ENCODE data around the gene ZNF227.
"Not testable (repeated sequence)": the region's sequence is repeated elsewhere in the genome, so short reads cannot be mapped to it uniquely, and the experiment has no call there.

DNA sequence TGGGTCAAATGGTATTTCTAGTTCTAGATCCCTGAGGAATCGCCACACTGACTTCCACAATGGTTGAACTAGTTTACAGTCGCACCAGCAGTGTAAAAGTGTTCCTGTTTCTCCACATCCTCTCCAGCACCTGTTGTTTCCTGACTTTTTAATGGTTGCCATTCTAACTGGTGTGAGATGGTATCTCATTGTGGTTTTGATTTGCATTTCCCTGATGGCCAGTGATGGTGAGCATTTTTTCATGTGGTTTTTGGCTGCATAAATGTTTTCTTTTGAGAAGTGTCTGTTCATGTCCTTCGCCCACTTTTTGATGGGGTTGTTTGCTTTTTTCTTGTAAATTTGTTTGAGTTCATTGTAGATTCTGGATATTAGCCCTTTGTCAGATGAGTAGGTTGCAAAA lies 9.0 kb downstream of the ZNF227 start:
- TF ChIP-seq, protein P1, sequence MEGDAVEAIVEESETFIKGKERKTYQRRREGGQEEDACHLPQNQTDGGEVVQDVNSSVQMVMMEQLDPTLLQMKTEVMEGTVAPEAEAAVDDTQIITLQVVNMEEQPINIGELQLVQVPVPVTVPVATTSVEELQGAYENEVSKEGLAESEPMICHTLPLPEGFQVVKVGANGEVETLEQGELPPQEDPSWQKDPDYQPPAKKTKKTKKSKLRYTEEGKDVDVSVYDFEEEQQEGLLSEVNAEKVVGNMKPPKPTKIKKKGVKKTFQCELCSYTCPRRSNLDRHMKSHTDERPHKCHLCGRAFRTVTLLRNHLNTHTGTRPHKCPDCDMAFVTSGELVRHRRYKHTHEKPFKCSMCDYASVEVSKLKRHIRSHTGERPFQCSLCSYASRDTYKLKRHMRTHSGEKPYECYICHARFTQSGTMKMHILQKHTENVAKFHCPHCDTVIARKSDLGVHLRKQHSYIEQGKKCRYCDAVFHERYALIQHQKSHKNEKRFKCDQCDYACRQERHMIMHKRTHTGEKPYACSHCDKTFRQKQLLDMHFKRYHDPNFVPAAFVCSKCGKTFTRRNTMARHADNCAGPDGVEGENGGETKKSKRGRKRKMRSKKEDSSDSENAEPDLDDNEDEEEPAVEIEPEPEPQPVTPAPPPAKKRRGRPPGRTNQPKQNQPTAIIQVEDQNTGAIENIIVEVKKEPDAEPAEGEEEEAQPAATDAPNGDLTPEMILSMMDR (IDR thresholded peaks at IDR 0.05), result not testable (repeated sequence)
- not testable (repeated sequence) for TF ChIP-seq POLR2AphosphoS5 (IDR thresholded peaks at IDR 0.05; ENCODE audit: low read depth, low read length)
